NCI-H146 (cell line): ENCODE data around the gene PVALB.
"Not testable (repeated sequence)": the region's sequence is repeated elsewhere in the genome, so short reads cannot be mapped to it uniquely, and the experiment has no call there.

Experiments used
- DNase-seq: peaks from one replicate; lab custom pipeline; 2025; lab: John Stamatoyannopoulos, UW

Gene PVALB

DNA sequence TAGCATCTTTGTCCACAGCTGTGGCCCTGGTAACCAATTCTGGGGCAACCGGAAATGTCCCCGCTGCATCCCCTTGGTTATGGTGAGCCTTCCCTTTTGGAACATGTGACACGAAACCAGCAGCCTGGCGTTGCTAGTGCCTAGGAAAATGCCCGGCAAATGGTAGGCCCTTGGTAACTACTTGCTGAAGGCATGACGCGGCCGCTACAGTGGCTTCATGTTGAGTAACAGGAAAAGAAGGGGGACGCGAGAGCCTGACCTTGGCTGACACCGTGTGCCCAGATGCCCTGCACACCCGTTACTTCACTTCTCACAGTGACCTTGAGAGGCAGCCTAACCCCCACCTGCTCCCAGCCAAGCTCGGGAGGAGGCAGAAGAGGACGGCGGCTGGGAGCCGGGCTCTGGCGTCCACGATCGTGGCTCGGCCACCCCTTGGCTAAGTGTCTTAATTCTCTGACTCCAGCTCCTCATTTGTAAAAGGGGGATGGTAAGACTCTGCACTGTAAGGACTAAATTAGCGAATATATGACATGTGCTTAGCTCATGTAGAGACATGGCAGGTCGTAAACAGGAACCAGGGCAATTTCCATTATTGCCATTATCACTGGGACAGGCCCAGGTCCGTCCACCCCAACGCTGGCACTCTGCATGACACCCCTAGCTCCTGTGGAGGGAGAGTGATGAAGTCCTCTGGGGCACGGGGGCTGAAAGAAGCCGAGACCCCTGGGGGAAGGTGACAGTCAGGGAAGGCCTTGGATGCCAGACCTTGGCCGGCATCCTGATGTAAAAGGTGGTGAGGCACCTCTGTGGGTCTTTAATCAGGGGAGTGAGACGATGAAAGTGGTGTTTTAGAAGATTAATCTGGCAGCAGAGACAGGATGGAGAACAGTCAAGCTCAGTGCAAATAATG is 59.8 kb downstream of the PVALB start:
- DNase-seq, result no peak

- DNase-seq, result no peak
These were observed 60.8 kb downstream of the PVALB start for GRCh38 chr22:36756031-36756430.

- no peak for DNase-seq
These were observed 61.5 kb downstream of the PVALB start for GRCh38 chr22:36755316-36755715.

- not testable (repeated sequence) for DNase-seq
These were observed 62.0 kb downstream of the PVALB start for GRCh38 chr22:36754881-36755280.

GRCh38 chr22:36753916-36754315 is 62.9 kb downstream of the PVALB start:
- no peak for DNase-seq

- DNase-seq, result no peak
These were observed 63.6 kb downstream of the PVALB start for GRCh38 chr22:36753120-36753802.
